HCT116 (cell line): ENCODE results near the gene ZBTB33. TPM values are rescaled to one million over a fixed set of nuclear protein-coding genes. Genes with fewer than 3 reads are reported as not detected.

ENCODE experiments used
- ATAC-seq: fragments of 200-7000 bp; cut with Tn5 transposase; 2 replicates; pipeline ENCODE4 v1.9.1; 2020; ENCODE audit warnings: mild to moderate bottlenecking, moderate library complexity
- Bru-seq: library from RNA; stranded (reverse); fragments of 400-500 nt; gene quantifications from one replicate; lab custom pipeline; 2021; lab: Mats Ljungman, UMichigan
- BruChase-seq, 2 experiments: library from RNA; stranded (reverse); fragments of 400-500 nt; gene quantifications; one replicate each; lab custom pipeline; 2021; lab: Mats Ljungman, UMichigan
- BruUV-seq: library from RNA; stranded (reverse); fragments of 400-500 nt; replicated peaks from 2 replicates; lab custom pipeline; 2021; lab: Mats Ljungman, UMichigan
- CTCF ChIA-PET: fragments of 300-600 bp; sonication (Branson Sonifier 250); formaldehyde crosslinking; loops from one replicate; lab custom pipeline; 2021; ENCODE audit warnings: antibody characterized with exemption; lab: Charles Lee
- POLR2A ChIA-PET: fragments of 300-600, 350-600 bp; sonication (Branson Sonifier 250); formaldehyde crosslinking; loops from one replicate; lab custom pipeline; 2021; ENCODE audit warnings: antibody characterized with exemption; lab: Charles Lee
- RAD21 ChIA-PET, 2 experiments: fragments of 300-600 bp; sonication (Branson Sonifier 250); formaldehyde crosslinking; loops; one replicate each; lab custom pipeline; 2023; ENCODE audit warnings: low total read pairs in 2 of 2; ENCODE audit not compliant: uncharacterized antibody in 2 of 2, unreplicated experiment in 2 of 2, low non-redundant PET in 1 of 2; lab: Charles Lee
- DNase-seq: peaks from one replicate; pipeline ENCODE4 v3.0.0-alpha.2; 2010; ENCODE audit warnings: low read depth, low spot score
- H2AFZ ChIP-seq: fragments of 200-600 bp; shearing (Covaris generic), sonication (generic); 2 replicates; pipeline ENCODE4 v1.6.1; 2017; ENCODE audit warnings: low read depth, mixed run types, mixed read lengths, antibody characterized with exemption, low read length; ENCODE audit not compliant: poor library complexity, severe bottlenecking
- H3K27ac ChIP-seq: 2 replicates; pipeline ENCODE4 v1.5.1; 2012; ENCODE audit warnings: low read depth, low read length
- H3K27me3 ChIP-seq: fragments of 200-600 bp; sonication (generic); 2 replicates; pipeline ENCODE4 v1.6.1; 2016; ENCODE audit warnings: mixed run types, low read length, mixed read lengths; ENCODE audit not compliant: insufficient read depth
- H3K36me3 ChIP-seq, 2 experiments: fragments of 200-500 bp in 1 of 2; fragments of 200-600 bp in 1 of 2; sonication (Bioruptor generic) in 1 of 2; sonication (generic) in 1 of 2; 2 replicates each; pipeline versions ENCODE4 v1.5.1 to v1.6.1; 2014 to 2016; ENCODE audit warnings: low read length in 2 of 2, inconsistent platforms in 1 of 2, mixed read lengths in 1 of 2, mixed run types in 1 of 2; ENCODE audit not compliant: insufficient read depth in 2 of 2, control insufficient read depth in 1 of 2
- H3K4me1 ChIP-seq, 2 experiments: fragments of 200-600 bp in 1 of 2; sonication (generic) in 1 of 2; 2 replicates each; pipeline versions ENCODE4 v1.5.1 to v1.6.1; 2012 to 2017; ENCODE audit warnings: low read length in 2 of 2, inconsistent platforms in 1 of 2, mild to moderate bottlenecking in 1 of 2, mixed read lengths in 1 of 2, mixed run types in 1 of 2, moderate library complexity in 1 of 2; ENCODE audit not compliant: insufficient read depth in 2 of 2, control insufficient read depth in 1 of 2
- H3K4me2 ChIP-seq: fragments of 200-600 bp; sonication (generic); 2 replicates; pipeline ENCODE4 v1.6.1; 2017; ENCODE audit warnings: mixed run types, low read length, mixed read lengths
- H3K4me3 ChIP-seq, 2 experiments: fragments of 200-600 bp in 1 of 2; sonication (generic) in 1 of 2; replicated peaks in 1 of 2; 2 replicates each; pipeline ENCODE4 v1.5.1; 2011 to 2016; ENCODE audit warnings: low read length in 2 of 2, control low read depth in 1 of 2, low read depth in 1 of 2, mild to moderate bottlenecking in 1 of 2, mixed read lengths in 1 of 2, mixed run types in 1 of 2
- H3K79me2 ChIP-seq: fragments of 200-600 bp; sonication (generic); 2 replicates; pipeline ENCODE4 v1.6.1; 2017; ENCODE audit warnings: mild to moderate bottlenecking, mixed run types, low read length, moderate library complexity, mixed read lengths; ENCODE audit not compliant: insufficient read depth
- H3K9ac ChIP-seq: fragments of 200-600 bp; sonication (generic); 2 replicates; pipeline ENCODE4 v1.6.1; 2016; ENCODE audit warnings: low read length, mixed read lengths
- H3K9me2 ChIP-seq: fragments of 200-600 bp; sonication (generic), shearing (Covaris generic); 2 replicates; pipeline ENCODE4 v1.6.1; 2017; ENCODE audit warnings: mixed run types, mild to moderate bottlenecking, moderate library complexity; ENCODE audit not compliant: insufficient read depth
- H3K9me3 ChIP-seq, 2 experiments: fragments of 200-500 bp in 1 of 2; fragments of 200-600 bp in 1 of 2; sonication (Bioruptor generic) in 1 of 2; sonication (generic) in 1 of 2; 2 replicates each; pipeline ENCODE4 v1.6.1; 2014 to 2017; ENCODE audit warnings: low read length in 2 of 2, mixed read lengths in 2 of 2, inconsistent platforms in 1 of 2, low read depth in 1 of 2, mild to moderate bottlenecking in 1 of 2, mixed run types in 1 of 2, moderate library complexity in 1 of 2; ENCODE audit not compliant: control insufficient read depth in 1 of 2, insufficient read depth in 1 of 2
- H4K20me1 ChIP-seq: fragments of 200-600 bp; sonication (generic), shearing (Covaris generic); 2 replicates; pipeline ENCODE4 v1.6.1; 2017; ENCODE audit warnings: mixed run types, mild to moderate bottlenecking, moderate library complexity; ENCODE audit not compliant: insufficient read depth
- ATF3 ChIP-seq: IDR thresholded peaks from 2 replicates; pipeline ENCODE4 v1.6.1; 2012
- CBX3 ChIP-seq: IDR thresholded peaks from 2 replicates; pipeline ENCODE4 v1.6.1; 2012; ENCODE audit warnings: low read depth
- CEBPB ChIP-seq: IDR thresholded peaks from 2 replicates; pipeline ENCODE4 v1.6.1; 2012; ENCODE audit warnings: low read depth
- CTCF ChIP-seq, 3 experiments: fragments of 200-600 bp in 1 of 3; sonication (generic) in 1 of 3; IDR thresholded peaks in 2 of 3; conservative IDR thresholded peaks in 1 of 3; 2 replicates each; pipeline ENCODE4 v1.5.1; 2012 to 2017; ENCODE audit warnings: low read depth in 2 of 3, low read length in 2 of 3, antibody characterized with exemption in 1 of 3, borderline replicate concordance in 1 of 3, control low read depth in 1 of 3, mild to moderate bottlenecking in 1 of 3, mixed read lengths in 1 of 3, mixed run types in 1 of 3, moderate library complexity in 1 of 3; ENCODE audit not compliant: insufficient read depth in 1 of 3
- EGR1 ChIP-seq: IDR thresholded peaks from 2 replicates; pipeline ENCODE4 v1.6.1; 2012; ENCODE audit warnings: low read depth
- ELF1 ChIP-seq: IDR thresholded peaks from 2 replicates; pipeline ENCODE4 v1.6.1; 2012; ENCODE audit warnings: low read depth, borderline replicate concordance
- EZH2 ChIP-seq: fragments of 200-600 bp; sonication (generic); IDR thresholded peaks from 2 replicates; pipeline ENCODE4 v1.6.1; 2017; ENCODE audit warnings: antibody characterized with exemption, mixed run types
- EZH2phosphoT487 ChIP-seq: fragments of 200-600 bp; IDR thresholded peaks from 2 replicates; pipeline ENCODE4 v1.6.1; 2018; ENCODE audit warnings: antibody characterized with exemption, borderline replicate concordance
- FOSL1 ChIP-seq: IDR thresholded peaks from 2 replicates; pipeline ENCODE4 v1.6.1; 2012; ENCODE audit warnings: low read depth
- JUND ChIP-seq: IDR thresholded peaks from 2 replicates; pipeline ENCODE4 v1.6.1; 2012
- MAX ChIP-seq: IDR thresholded peaks from 2 replicates; pipeline ENCODE4 v1.6.1; 2012
- POLR2A ChIP-seq: IDR thresholded peaks from 2 replicates; pipeline ENCODE4 v1.7.0; 2011; ENCODE audit warnings: borderline replicate concordance; ENCODE audit not compliant: insufficient read depth, insufficient read length; ENCODE audit errors: extremely low read depth
- POLR2AphosphoS5 ChIP-seq: IDR thresholded peaks from 2 replicates; pipeline ENCODE4 v1.6.1; 2011; ENCODE audit warnings: mild to moderate bottlenecking, low read depth, low read length, moderate library complexity
- RAD21 ChIP-seq: IDR thresholded peaks from 2 replicates; pipeline ENCODE4 v1.6.1; 2012; ENCODE audit warnings: low read depth, mild to moderate bottlenecking
- SIN3A ChIP-seq: IDR thresholded peaks from 2 replicates; pipeline ENCODE4 v1.6.1; 2012; ENCODE audit warnings: low read depth
- SP1 ChIP-seq: IDR thresholded peaks from 2 replicates; pipeline ENCODE4 v1.6.1; 2012; ENCODE audit warnings: low read depth
- SRF ChIP-seq: IDR thresholded peaks from 2 replicates; pipeline ENCODE4 v1.6.1; 2012; ENCODE audit warnings: low read depth
- TCF7L2 ChIP-seq: IDR thresholded peaks from 2 replicates; pipeline ENCODE4 v1.7.0; 2011; ENCODE audit warnings: borderline replicate concordance, inconsistent platforms; ENCODE audit not compliant: insufficient read depth, insufficient read length; ENCODE audit errors: extremely low read depth
- YY1 ChIP-seq: IDR thresholded peaks from 2 replicates; pipeline ENCODE4 v1.6.1; 2011; ENCODE audit warnings: low read length, low read depth, moderate library complexity, mild to moderate bottlenecking; ENCODE audit not compliant: insufficient replicate concordance; ENCODE audit errors: extremely low read depth
- ZBTB33 ChIP-seq: IDR thresholded peaks from 2 replicates; pipeline ENCODE4 v1.6.1; 2011; ENCODE audit warnings: mild to moderate bottlenecking, low read length, moderate library complexity; ENCODE audit not compliant: insufficient replicate concordance; ENCODE audit errors: extremely low read depth
- ZFX ChIP-seq: fragments of 450-650 bp; IDR thresholded peaks from 2 replicates; pipeline ENCODE4 v1.6.1; 2017
- ZNF274 ChIP-seq: fragments of 200-500 bp; sonication (Bioruptor generic); IDR thresholded peaks from 2 replicates; pipeline ENCODE4 v1.6.1; 2014; ENCODE audit warnings: mild to moderate bottlenecking, low read depth, low read length, inconsistent platforms
- intact Hi-C: fragments of 100-400 bp; cut with micrococcal nuclease; formaldehyde crosslinking; loops from 2 replicates; pipeline ENCODE4 v1.10.0; 2022
- long read RNA-seq: library from polyadenylated mRNA; unstranded; transcript quantifications from one replicate; pipeline ENCODE4 v2.0.0, GENCODE V29; 2021; ENCODE audit not compliant: unreplicated experiment
- polyA plus RNA-seq: library from polyadenylated mRNA; unstranded; fragments of >200 nt; gene quantifications from 2 replicates; pipeline ENCODE4 v1.2.1, GENCODE V29; 2012; ENCODE audit warnings: missing spikeins
- total RNA-seq: library from RNA; stranded (reverse); gene quantifications from one replicate; pipeline ENCODE4 v1.2.1, GENCODE V29; 2021; ENCODE audit not compliant: unreplicated experiment

ZBTB33 gene
- 12.3 TPM for total RNA-seq
- 4.6 and 4.9 TPM in 2 replicates for polyA plus RNA-seq
- percentile 75 among the genes with signal in this experiment for Bru-seq, nascent RNA
- percentile 91 among the genes with signal in this experiment for BruChase-seq, experiment 1, labeled RNA remaining after a 6-hour chase
- percentile 95 among the genes with signal in this experiment for BruChase-seq, experiment 2, labeled RNA remaining after a 2-hour chase
- long read RNA-seq, full-length matches to known transcripts: 16 of 18 reads
- long read RNA-seq, partial matches to known transcripts: 0 of 18 reads
- long read RNA-seq, other reads (novel, unspliced or antisense): 2 of 18 reads

GRCh38 chrX:120250522-120251271, at the start of gene ZBTB33:
TSS of gene ZBTB33 (plus strand) at chrX:120250812. CDS start at chrX:120253416, 2,604 bp downstream.
- Histone ChIP-seq H3K9me3 (no peaks in the 10 kb centered on the region), H3K36me3 (peaks cover 4 to 13% of the 10 kb centered on the region in 2 experiments; a peak in 2 of 4 replicates), H3K27me3 (no peaks in the 10 kb centered on the region), H3K9ac (peak within 1 kb of the TSS; percentile 71), H3K9me2 (no peaks in the 10 kb centered on the region), H3K27ac (peak within 1 kb of the TSS; percentile 86), H3K4me1 (peaks cover 0 to 3% of the 10 kb centered on the region in 2 experiments; a peak in 1 of 4 replicates), H3K4me2 (peak within 1 kb of the TSS; percentile 81), H3K79me2 (peaks cover 15% of the 10 kb centered on the region), H3K4me3 (peak within 1 kb of the TSS; percentile 67 to 70), H4K20me1 (no peaks in the 10 kb centered on the region), H2AFZ (peak within 1 kb of the TSS; percentile 95)
- no TSS peak for BruUV-seq
- RAD21 ChIA-PET: no interaction called here
- CTCF ChIA-PET: interaction anchor here (1.1 to 1.4 kb wide), 2 partner anchors 37 to 140 kb away, joined by 3 to 10 read pairs; no protein-coding TSS in a partner anchor
- intact Hi-C loops: no loop called here
- POLR2A ChIA-PET: interaction anchor here (1.0 kb wide), 1 partner anchor 459 kb away, joined by 3 read pairs; the partner anchor contains the start of gene RPL39
- DNase-seq (peak; percentile 88), ATAC-seq (peak; percentile 99)
- TF ChIP-seq ATF3 (no peak), ZFX (peak; percentile 78), EGR1 (peak; percentile 90), TCF7L2 (no peak), EZH2phosphoT487 (no peak), ZNF274 (no peak), FOSL1 (no peak), YY1 (no peak), SIN3A (no peak), POLR2AphosphoS5 (peak; percentile 59; the same call in 1 of the 2 replicates), MAX (peak; percentile 79), RAD21 (peak; percentile 29; the same call in 1 of the 2 replicates), SRF (no peak), ZBTB33 (no peak), POLR2A (no peak), ELF1 (peak; percentile 38), CEBPB (no peak), CTCF (IDR thresholded peaks at IDR 0.05 in 2 of 3, conservative IDR thresholded peaks at IDR 0.05 in 1 of 3; ENCODE audit: borderline replicate concordance in 1 of 3, insufficient read depth in 1 of 3, low read depth in 2 of 3, low read length in 2 of 3) (peak; percentile 37 to 61 (median 41); a peak in 5 of 6 replicates), CBX3 (peak; percentile 67; the same call in 1 of the 2 replicates), JUND (no peak), SP1 (peak; percentile 23; the same call in 1 of the 2 replicates), EZH2 (no peak)
